Posterior vena cava (tissue), 2 donors: ENCODE results near the gene GDPD5. TPM values are rescaled to one million over a fixed set of nuclear protein-coding genes. Genes with fewer than 3 reads are reported as not detected.
A peak's percentile ranks its signal among the peaks of the same experiment; 100 is the strongest.

ENCODE experiments used
- DNase-seq: peaks from one replicate; pipeline ENCODE4 v3.0.0-alpha.2; 2020; ENCODE audit warnings: low spot score
- intact Hi-C, 2 donors: fragments of 100-400 bp; cut with DNase I; formaldehyde crosslinking; loops; one replicate each; pipeline versions ENCODE4 v1.14.1 to v1.14.2; 2022 to 2023
- long read RNA-seq, 2 donors: library from polyadenylated mRNA; unstranded; transcript quantifications; one replicate each; pipeline ENCODE4 v2.0.0, GENCODE V29; 2020 to 2021
- total RNA-seq, 2 donors: library from RNA; stranded (reverse); fragmentation: NEBNext Ultra II Directional; extraction: Animal tissue kit (Norgen Biotek cat#: 25700); gene quantifications; one replicate each; pipeline ENCODE4 v1.2.1, GENCODE V29; 2021
- donor health status: DM: yes; HTN: yes; CAD: no.
- donor health status: DM: yes; HTN: yes; CAD: no.

GDPD5 gene
- 10 to 100 TPM; 30.1 to 37.5 TPM for total RNA-seq
- long read RNA-seq, donor 1, transcript GDPD5-201 (17 exons, 3,523 nt), result major isoform, 7 of 25 reads
- long read RNA-seq, donor 1, partial matches to known transcripts, result 14 of 25 reads
- long read RNA-seq, donor 1, other reads (novel, unspliced or antisense), result 4 of 25 reads
- long read RNA-seq, donor 2, partial matches to known transcripts, result 21 of 25 reads
- long read RNA-seq, donor 2, other reads (novel, unspliced or antisense), result 4 of 25 reads

DNA sequence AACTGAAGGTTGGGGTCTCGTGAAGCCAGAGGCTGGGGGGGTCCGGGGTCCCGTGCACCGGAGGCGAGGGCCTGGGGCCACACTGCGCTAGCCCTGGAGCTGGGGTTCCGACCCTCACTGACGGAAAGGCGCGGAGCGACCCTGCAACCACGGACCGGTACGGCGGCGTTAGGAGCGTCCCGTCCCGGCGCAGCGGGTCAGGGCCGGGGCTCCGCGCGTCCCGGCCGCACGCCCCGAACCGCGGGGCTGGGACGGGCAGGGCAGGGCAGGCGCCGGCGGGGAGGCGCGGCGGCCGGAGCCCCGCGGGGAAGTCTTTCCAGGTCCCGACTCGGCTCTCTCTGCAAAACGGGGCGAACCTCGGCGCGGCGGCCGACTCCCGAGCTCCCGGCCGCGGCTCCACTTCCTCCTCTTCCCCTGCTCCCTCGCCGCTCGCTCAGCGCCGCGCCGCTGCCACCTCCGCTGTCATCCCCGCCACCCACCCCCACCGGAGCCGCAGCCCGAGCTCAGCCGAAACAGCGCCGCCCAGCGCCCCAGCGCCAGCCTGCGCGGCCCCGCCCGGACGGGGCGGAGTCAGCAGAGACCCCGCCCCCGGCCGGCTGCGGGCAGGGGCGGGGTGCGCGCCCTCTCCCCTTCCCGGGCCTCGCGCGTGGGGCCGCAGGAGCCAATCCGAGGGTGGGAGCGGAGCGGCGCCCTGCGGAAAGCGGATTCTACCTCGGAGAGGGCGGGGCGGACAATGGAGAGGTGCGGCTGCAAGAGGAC lies at the start of gene GDPD5:
TSS of gene GDPD5 (minus strand) at position 509 of the 759 bp plus-strand sequence. CDS start 48,206 bp downstream, outside the sequence.
- intact Hi-C loops, result loop anchor here in 1 of 2 donors (10.0 kb wide), 1 partner anchor 241 kb away; no protein-coding TSS in a partner anchor
- DNase-seq, result peak; percentile 94

DNA sequence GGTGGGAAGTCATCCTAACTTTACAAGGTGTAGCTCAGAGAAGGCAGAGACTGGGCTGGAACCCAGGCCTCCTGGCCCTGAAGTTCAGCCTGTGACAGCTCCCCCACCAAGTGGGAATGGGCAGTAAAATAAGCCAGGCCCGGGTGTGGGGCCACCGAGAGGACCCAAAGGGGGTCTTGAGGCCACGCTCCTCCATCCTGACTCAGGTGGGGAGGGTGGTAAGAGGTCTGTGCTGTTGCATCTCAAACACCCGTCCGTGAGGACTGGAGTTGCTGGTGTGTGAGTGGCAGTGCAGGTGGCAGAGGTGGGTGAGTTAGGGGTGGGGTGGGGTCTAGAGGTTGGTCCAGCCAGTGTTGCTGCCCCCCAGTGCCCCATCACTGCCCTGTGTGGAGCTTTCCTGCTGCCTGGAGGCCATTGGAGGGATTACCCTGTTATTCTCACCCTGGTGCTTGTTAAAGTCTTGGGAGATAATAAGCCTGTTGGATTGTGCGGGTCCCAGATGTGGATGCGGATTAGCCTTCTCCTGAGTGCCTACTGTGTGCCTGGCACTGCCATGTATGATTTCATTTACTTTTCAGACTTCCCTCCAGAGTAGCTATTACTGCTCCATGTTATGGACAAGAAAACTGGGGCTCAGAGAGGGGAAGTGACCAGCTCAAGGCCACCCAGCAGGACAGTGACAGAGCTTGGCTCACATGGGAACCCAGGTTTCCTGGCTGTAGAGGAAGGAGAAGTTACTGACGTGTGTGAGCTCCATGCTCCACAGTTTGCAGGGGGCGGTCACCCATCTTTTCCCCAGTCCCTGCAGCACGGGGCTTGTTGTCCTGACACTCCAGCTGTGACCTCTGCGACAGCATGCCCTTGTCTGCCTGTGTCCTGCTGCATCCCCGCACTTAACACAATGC lies 49.2 kb upstream of the GDPD5 start:
- no peak for DNase-seq
- intact Hi-C loops, result no loop called here

- DNase-seq, result no peak
- intact Hi-C loops, result no loop called here
Observed at GRCh38 chr11:75572744-75573143, 47.0 kb upstream of the GDPD5 start.

GRCh38 chr11:75571625-75572024 lies 45.9 kb upstream of the GDPD5 start:
- intact Hi-C loops, result loop anchor here in 1 of 2 donors (2.0 kb wide), 1 partner anchor 19 kb away; no protein-coding TSS in a partner anchor
- DNase-seq, result no peak

DNA sequence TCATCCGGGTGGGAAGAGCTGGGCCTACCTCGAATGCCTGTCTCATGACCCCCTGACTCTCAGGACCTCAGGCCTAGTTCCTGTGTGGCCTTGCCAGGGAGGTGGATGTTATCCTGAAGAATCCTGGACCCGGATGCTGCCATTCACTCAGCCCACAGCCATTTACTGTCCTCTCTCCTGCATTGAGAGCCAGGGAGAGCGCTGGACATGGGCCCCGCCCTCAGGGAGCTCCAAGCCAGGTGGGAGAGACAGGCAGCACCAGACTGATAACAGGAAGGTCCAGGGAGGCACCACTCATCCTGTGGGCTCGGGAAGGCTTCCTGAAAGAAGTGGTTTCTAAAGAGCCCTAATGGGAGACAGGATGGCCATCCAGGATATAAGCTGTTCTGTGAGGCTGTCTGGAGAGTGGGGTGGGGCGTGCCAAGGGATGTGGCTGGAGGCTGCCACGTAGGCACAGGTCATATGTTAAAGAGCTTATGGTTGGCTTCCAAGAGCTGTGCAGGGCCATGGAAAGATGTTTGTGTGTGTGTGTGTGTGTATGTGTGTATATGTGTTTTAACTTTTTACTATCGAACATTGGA lies 44.9 kb upstream of the GDPD5 start:
- intact Hi-C loops, result loop anchor here in 1 of 2 donors (2.0 kb wide), 1 partner anchor 18 kb away; no protein-coding TSS in a partner anchor
- DNase-seq, result no peak

- DNase-seq, result no peak
- intact Hi-C loops, result no loop called here
Observed at GRCh38 chr11:75568616-75569219, 43.0 kb upstream of the GDPD5 start.

GRCh38 chr11:75567971-75568370 lies 42.2 kb upstream of the GDPD5 start:
- no peak for DNase-seq
- intact Hi-C loops, result no loop called here

GRCh38 chr11:75566763-75567279 lies 41.1 kb upstream of the GDPD5 start:
- no peak for DNase-seq
- intact Hi-C loops, result no loop called here

GRCh38 chr11:75565916-75566762 lies 40.4 kb upstream of the GDPD5 start:
- intact Hi-C loops, result loop anchor here in 1 of 2 donors (2.0 kb wide), 1 partner anchor 17 kb away; no protein-coding TSS in a partner anchor
- DNase-seq, result peak; percentile 77

GRCh38 chr11:75565221-75565814 lies 39.6 kb upstream of the GDPD5 start:
- peak; percentile 90 for DNase-seq
- intact Hi-C loops, result loop anchor here in 1 of 2 donors (2.0 kb wide), 1 partner anchor 17 kb away; no protein-coding TSS in a partner anchor

DNA sequence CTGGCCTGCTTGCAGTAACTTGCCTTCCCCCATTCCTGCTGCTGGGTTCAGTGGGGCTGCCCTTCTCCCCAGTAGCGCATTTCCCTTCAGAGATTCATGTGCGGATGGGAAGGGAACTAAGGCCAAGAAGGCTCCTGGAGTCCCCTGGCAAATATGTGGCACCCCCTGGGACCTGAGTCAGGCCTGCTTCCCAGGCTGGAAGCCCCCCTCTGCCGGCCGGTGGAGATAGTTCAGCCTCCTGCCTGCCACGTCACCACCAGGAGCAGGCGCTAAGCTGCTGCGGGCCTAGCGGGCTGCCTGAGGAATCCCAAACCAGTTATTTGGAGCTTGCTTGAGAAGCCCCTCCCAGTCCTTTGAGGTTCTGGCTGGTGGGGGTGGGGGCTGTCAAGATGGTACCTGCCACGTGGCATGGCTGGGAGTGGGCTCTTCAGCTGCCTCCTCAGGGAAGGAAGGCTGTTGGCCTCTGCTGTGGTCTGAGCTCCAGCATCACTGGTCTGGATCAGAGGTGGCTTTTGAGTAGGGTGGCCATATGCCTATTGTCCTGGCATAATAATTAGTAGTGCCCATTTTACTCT lies 38.3 kb upstream of the GDPD5 start:
- peak; percentile 94 for DNase-seq
- intact Hi-C loops, result loop anchor here in 1 of 2 donors (2.0 kb wide), 1 partner anchor 15 kb away; no protein-coding TSS in a partner anchor

- intact Hi-C loops, result no loop called here
- no peak for DNase-seq
Observed at GRCh38 chr11:75563501-75563977, 37.8 kb upstream of the GDPD5 start.

DNA sequence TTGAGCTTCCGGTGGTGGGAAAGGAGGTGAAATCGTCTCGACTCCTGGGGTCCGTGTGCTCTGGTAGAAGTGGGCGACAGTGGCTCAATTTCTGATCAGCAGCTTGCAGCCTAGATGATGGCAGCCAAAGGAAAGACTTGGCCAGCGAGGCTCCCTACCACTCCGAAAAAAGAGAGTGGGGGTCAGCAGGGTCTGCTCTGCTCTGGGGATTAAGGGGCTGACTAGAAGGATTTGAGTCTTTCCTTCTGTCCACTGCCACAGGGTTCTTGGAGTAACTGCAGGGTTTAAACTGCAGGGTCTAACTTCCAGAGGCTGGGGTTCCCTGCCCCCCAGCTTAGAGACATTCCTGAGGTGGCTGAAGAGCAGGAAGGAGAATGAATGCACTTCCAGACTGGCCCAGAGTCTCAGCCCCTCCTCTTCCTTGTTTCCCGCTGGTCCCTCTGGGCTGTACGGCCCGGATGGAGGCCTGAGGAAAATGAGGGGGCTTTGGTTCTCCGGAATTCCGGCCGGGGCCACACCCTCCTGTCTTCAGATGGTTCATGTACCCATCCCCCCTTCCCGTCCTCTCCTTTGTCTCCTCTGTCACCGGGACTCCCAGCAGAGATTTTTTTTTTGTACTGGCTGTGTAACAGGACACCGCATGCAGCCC lies 37.2 kb upstream of the GDPD5 start:
- DNase-seq, result no peak
- intact Hi-C loops, result no loop called here

- intact Hi-C loops, result no loop called here
- DNase-seq, result peak; percentile 96
Observed at GRCh38 chr11:75562048-75562835, 36.5 kb upstream of the GDPD5 start, which contains the start of gene SERPINH1. SERPINH1 (plus strand) TSS chr11:75562253; CDS start chr11:75566350, 4,097 bp downstream.

- no peak for DNase-seq
- intact Hi-C loops, result no loop called here
Observed at GRCh38 chr11:75561426-75562047, 35.8 kb upstream of the GDPD5 start.
